Measurements from ENCODE around the gene FAM222A.

The FAM222A gene

DNA sequence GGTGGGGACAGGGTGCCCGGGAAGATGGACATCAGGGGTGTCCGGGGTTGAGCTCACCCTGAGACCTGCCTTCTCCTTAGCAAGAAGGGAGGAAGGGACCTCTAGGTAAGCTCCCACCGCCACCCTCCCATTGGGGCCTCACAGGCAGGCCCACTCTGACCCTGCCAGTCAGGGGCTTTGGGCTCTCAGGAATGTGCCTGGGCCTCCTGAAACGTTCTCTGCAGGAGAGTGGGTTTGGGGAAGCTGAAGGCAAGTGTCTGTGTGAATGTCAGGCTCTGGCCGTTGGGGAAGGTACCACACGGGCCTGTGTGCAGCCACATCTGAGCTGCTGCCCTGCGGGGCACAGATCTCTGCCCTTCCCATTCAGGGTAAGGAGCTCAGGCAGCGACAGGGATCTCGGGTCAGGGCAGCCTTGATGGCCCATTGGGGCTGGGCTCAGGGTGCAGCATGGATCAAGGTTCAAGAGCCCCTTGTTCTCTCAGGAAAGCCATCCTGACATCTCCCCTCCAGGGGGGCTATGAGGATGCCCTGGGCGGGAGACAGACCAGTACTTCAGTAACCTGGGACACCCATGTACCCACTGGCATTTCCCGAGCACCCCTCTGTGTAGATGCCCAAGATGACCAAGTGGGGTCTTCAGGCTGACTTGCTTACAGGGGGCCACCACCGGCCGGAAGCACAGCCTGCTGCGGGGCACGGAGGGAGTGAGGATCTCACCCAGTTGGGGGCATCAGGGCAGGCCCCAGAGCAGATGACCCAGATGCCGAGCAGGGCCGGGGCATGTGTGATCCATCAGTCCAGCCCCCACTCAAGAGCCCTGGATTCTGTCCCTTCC, 29.7 kb downstream of the FAM222A start (continued):
- TF ChIP-seq, protein P1, sequence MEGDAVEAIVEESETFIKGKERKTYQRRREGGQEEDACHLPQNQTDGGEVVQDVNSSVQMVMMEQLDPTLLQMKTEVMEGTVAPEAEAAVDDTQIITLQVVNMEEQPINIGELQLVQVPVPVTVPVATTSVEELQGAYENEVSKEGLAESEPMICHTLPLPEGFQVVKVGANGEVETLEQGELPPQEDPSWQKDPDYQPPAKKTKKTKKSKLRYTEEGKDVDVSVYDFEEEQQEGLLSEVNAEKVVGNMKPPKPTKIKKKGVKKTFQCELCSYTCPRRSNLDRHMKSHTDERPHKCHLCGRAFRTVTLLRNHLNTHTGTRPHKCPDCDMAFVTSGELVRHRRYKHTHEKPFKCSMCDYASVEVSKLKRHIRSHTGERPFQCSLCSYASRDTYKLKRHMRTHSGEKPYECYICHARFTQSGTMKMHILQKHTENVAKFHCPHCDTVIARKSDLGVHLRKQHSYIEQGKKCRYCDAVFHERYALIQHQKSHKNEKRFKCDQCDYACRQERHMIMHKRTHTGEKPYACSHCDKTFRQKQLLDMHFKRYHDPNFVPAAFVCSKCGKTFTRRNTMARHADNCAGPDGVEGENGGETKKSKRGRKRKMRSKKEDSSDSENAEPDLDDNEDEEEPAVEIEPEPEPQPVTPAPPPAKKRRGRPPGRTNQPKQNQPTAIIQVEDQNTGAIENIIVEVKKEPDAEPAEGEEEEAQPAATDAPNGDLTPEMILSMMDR (tag by site-specific recombination; IDR thresholded peaks at IDR 0.05) = no peak
- no peak for TF ChIP-seq ZNF610 (tag by site-specific recombination; IDR thresholded peaks at IDR 0.05; ENCODE audit: borderline replicate concordance)
- no peak for TF ChIP-seq GLI4 (tag by site-specific recombination; IDR thresholded peaks at IDR 0.05)
- no peak for TF ChIP-seq KLF8 (tag by site-specific recombination; IDR thresholded peaks at IDR 0.05)
- no peak for TF ChIP-seq ZNF19 (tag by site-specific recombination; IDR thresholded peaks at IDR 0.05; ENCODE audit: low read depth)
- no peak for TF ChIP-seq ZNF394 (tag by site-specific recombination; IDR thresholded peaks at IDR 0.05; ENCODE audit: borderline replicate concordance)
- TF ChIP-seq, protein P2, sequence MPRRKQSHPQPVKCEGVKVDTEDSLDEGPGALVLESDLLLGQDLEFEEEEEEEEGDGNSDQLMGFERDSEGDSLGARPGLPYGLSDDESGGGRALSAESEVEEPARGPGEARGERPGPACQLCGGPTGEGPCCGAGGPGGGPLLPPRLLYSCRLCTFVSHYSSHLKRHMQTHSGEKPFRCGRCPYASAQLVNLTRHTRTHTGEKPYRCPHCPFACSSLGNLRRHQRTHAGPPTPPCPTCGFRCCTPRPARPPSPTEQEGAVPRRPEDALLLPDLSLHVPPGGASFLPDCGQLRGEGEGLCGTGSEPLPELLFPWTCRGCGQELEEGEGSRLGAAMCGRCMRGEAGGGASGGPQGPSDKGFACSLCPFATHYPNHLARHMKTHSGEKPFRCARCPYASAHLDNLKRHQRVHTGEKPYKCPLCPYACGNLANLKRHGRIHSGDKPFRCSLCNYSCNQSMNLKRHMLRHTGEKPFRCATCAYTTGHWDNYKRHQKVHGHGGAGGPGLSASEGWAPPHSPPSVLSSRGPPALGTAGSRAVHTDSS (tag by site-specific recombination; IDR thresholded peaks at IDR 0.05) = no peak

DNA sequence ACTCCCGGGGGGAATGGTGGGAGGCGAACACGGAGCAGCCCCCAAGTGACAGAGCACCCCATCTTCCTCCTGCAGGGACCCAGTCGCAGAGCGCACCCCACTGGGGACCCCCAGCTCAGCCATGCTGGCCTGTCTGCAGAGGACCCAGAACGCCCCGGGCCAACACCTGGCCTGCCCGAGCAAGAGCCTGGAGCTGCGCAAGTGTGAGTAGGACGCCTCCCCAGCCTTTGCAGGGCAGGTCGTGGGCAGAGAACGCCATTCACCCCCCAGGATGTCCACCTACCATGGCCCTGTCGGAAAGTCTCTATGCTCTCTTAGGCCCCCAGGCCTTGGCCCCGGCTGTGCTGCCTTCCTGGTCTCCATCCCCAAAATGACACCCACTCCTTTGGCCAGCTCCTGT, 30.4 kb downstream of the FAM222A start:
- no peak overlapping the region for H3K4me3 ChIP-seq (ENCODE audit: low read depth, low read length)
- TF ChIP-seq ZNF707 (tag by site-specific recombination; IDR thresholded peaks at IDR 0.05) (no peak), ZNF560 (tag by site-specific recombination; IDR thresholded peaks at IDR 0.05; ENCODE audit: borderline replicate concordance) (no peak), ZNF112 (tag by site-specific recombination; IDR thresholded peaks at IDR 0.05) (no peak), ZNF423 (tag by site-specific recombination; IDR thresholded peaks at IDR 0.05) (no peak), ZNF311 (tag by site-specific recombination; IDR thresholded peaks at IDR 0.05; ENCODE audit: borderline replicate concordance) (no peak), ZNF24 (tag by site-specific recombination; IDR thresholded peaks at IDR 0.05) (no peak), ZNF221 (tag by site-specific recombination; IDR thresholded peaks at IDR 0.05; ENCODE audit: borderline replicate concordance) (no peak), ZNF558 (tag by site-specific recombination; IDR thresholded peaks at IDR 0.05) (no peak), ZNF10 (tag by site-specific recombination; IDR thresholded peaks at IDR 0.05) (no peak), EGR2 (tag by site-specific recombination; IDR thresholded peaks at IDR 0.05; ENCODE audit: low read depth) (no peak), ZNF549 (tag by site-specific recombination; IDR thresholded peaks at IDR 0.05) (no peak)
- TF ChIP-seq, protein P3, sequence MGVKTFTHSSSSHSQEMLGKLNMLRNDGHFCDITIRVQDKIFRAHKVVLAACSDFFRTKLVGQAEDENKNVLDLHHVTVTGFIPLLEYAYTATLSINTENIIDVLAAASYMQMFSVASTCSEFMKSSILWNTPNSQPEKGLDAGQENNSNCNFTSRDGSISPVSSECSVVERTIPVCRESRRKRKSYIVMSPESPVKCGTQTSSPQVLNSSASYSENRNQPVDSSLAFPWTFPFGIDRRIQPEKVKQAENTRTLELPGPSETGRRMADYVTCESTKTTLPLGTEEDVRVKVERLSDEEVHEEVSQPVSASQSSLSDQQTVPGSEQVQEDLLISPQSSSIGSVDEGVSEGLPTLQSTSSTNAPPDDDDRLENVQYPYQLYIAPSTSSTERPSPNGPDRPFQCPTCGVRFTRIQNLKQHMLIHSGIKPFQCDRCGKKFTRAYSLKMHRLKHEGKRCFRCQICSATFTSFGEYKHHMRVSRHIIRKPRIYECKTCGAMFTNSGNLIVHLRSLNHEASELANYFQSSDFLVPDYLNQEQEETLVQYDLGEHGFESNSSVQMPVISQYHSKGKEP (tag by site-specific recombination; IDR thresholded peaks at IDR 0.05) = no peak
- TF ChIP-seq, protein P4, sequence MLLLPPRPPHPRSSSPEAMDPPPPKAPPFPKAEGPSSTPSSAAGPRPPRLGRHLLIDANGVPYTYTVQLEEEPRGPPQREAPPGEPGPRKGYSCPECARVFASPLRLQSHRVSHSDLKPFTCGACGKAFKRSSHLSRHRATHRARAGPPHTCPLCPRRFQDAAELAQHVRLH (tag by site-specific recombination; IDR thresholded peaks at IDR 0.05) = no peak
- TF ChIP-seq, protein P5, sequence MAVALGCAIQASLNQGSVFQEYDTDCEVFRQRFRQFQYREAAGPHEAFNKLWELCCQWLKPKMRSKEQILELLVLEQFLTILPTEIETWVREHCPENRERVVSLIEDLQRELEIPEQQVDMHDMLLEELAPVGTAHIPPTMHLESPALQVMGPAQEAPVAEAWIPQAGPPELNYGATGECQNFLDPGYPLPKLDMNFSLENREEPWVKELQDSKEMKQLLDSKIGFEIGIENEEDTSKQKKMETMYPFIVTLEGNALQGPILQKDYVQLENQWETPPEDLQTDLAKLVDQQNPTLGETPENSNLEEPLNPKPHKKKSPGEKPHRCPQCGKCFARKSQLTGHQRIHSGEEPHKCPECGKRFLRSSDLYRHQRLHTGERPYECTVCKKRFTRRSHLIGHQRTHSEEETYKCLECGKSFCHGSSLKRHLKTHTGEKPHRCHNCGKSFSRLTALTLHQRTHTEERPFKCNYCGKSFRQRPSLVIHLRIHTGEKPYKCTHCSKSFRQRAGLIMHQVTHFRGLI (tag by site-specific recombination; IDR thresholded peaks at IDR 0.05) = no peak
- TF ChIP-seq, protein P6, sequence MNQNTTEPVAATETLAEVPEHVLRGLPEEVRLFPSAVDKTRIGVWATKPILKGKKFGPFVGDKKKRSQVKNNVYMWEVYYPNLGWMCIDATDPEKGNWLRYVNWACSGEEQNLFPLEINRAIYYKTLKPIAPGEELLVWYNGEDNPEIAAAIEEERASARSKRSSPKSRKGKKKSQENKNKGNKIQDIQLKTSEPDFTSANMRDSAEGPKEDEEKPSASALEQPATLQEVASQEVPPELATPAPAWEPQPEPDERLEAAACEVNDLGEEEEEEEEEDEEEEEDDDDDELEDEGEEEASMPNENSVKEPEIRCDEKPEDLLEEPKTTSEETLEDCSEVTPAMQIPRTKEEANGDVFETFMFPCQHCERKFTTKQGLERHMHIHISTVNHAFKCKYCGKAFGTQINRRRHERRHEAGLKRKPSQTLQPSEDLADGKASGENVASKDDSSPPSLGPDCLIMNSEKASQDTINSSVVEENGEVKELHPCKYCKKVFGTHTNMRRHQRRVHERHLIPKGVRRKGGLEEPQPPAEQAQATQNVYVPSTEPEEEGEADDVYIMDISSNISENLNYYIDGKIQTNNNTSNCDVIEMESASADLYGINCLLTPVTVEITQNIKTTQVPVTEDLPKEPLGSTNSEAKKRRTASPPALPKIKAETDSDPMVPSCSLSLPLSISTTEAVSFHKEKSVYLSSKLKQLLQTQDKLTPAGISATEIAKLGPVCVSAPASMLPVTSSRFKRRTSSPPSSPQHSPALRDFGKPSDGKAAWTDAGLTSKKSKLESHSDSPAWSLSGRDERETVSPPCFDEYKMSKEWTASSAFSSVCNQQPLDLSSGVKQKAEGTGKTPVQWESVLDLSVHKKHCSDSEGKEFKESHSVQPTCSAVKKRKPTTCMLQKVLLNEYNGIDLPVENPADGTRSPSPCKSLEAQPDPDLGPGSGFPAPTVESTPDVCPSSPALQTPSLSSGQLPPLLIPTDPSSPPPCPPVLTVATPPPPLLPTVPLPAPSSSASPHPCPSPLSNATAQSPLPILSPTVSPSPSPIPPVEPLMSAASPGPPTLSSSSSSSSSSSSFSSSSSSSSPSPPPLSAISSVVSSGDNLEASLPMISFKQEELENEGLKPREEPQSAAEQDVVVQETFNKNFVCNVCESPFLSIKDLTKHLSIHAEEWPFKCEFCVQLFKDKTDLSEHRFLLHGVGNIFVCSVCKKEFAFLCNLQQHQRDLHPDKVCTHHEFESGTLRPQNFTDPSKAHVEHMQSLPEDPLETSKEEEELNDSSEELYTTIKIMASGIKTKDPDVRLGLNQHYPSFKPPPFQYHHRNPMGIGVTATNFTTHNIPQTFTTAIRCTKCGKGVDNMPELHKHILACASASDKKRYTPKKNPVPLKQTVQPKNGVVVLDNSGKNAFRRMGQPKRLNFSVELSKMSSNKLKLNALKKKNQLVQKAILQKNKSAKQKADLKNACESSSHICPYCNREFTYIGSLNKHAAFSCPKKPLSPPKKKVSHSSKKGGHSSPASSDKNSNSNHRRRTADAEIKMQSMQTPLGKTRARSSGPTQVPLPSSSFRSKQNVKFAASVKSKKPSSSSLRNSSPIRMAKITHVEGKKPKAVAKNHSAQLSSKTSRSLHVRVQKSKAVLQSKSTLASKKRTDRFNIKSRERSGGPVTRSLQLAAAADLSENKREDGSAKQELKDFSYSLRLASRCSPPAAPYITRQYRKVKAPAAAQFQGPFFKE (tag by site-specific recombination; IDR thresholded peaks at IDR 0.05; ENCODE audit: borderline replicate concordance) = no peak
- no peaks in the 10 kb centered on the region for H3K9me3 ChIP-seq (ENCODE audit: control insufficient read depth, insufficient read depth, low read depth, low read length)
- ChIA-PET POLR2A (no interaction called here), CTCF (no interaction called here)
- H3K4me1 ChIP-seq (ENCODE audit: control insufficient read depth, insufficient read depth, low read length) = no peaks in the 10 kb centered on the region
- no peak overlapping the region for H3K27ac ChIP-seq (ENCODE audit: extremely low read depth, low read depth, low read length)
- H3K36me3 ChIP-seq (ENCODE audit: control insufficient read depth in 2 of 2, insufficient read depth in 1 of 2, low read length in 2 of 2) = no peaks in the 10 kb centered on the region

All from HEK293 (cell line).